A172 (cell line): ENCODE measurements around the gene OR2AE1. TPM values are rescaled to one million over a fixed set of nuclear protein-coding genes. Genes with fewer than 3 reads are reported as not detected.
A peak's percentile ranks its signal among the peaks of the same experiment; 100 is the strongest.
"Not testable (repeated sequence)": the region's sequence is repeated elsewhere in the genome, so short reads cannot be mapped to it uniquely, and the experiment has no call there.

ENCODE experiments used
- DNase-seq: peaks from one replicate; pipeline ENCODE4 v3.0.0-alpha.2; 2015; ENCODE audit warnings: low spot score
- total RNA-seq: library from RNA; depleted of rRNA; stranded (reverse); fragments of >200 nt; shearing (Covaris generic); gene quantifications from 2 replicates; pipeline ENCODE4 v1.2.3, GENCODE V29; 2014; rRNA removed

OR2AE1 gene
- not detected in 2 replicates for total RNA-seq

GRCh38 chr7:99876933-99877332 is at the start of gene OR2AE1:
Gene OR2AE1 (minus strand): TSS chr7:99877033. CDS start chr7:99877033, 0 bp downstream.
- no peak for DNase-seq

GRCh38 chr7:99926321-99926720 is 49.5 kb upstream of the OR2AE1 start:
- DNase-seq = no peak

GRCh38 chr7:99923200-99923599 is 46.4 kb upstream of the OR2AE1 start:
- DNase-seq = no peak

- DNase-seq = peak; percentile 16
Measured at GRCh38 chr7:99920149-99920548, 43.3 kb upstream of the OR2AE1 start.

- DNase-seq = no peak
Measured at GRCh38 chr7:99919814-99920112, 42.9 kb upstream of the OR2AE1 start.

- DNase-seq = peak; percentile 61
Measured at GRCh38 chr7:99918959-99919813, 42.4 kb upstream of the OR2AE1 start, which contains the start of gene TRIM4. Gene TRIM4 (minus strand): TSS chr7:99919530. CDS start chr7:99919401, 129 bp downstream.

GRCh38 chr7:99910976-99911375 is 34.1 kb upstream of the OR2AE1 start:
- no peak for DNase-seq

GRCh38 chr7:99901581-99901980 is 24.7 kb upstream of the OR2AE1 start:
- DNase-seq = no peak

- no peak for DNase-seq
Measured at GRCh38 chr7:99899830-99900519, 23.1 kb upstream of the OR2AE1 start.

GRCh38 chr7:99898836-99899235 is 22.0 kb upstream of the OR2AE1 start:
- no peak for DNase-seq

GRCh38 chr7:99898023-99898357 is 21.2 kb upstream of the OR2AE1 start:
- DNase-seq = no peak

GRCh38 chr7:99897322-99898022 is 20.6 kb upstream of the OR2AE1 start:
- DNase-seq = no peak

GRCh38 chr7:99894738-99895137 is 17.9 kb upstream of the OR2AE1 start:
- DNase-seq = no peak

GRCh38 chr7:99893280-99893679 is 16.4 kb upstream of the OR2AE1 start:
- DNase-seq = no peak

- DNase-seq = not testable (repeated sequence)
Measured at GRCh38 chr7:99890348-99890747, 13.5 kb upstream of the OR2AE1 start.

- DNase-seq = not testable (repeated sequence)
Measured at GRCh38 chr7:99888366-99888765, 11.5 kb upstream of the OR2AE1 start.

- no peak for DNase-seq
Measured at GRCh38 chr7:99881370-99881769, 4.5 kb upstream of the OR2AE1 start.

GRCh38 chr7:99876491-99876890 is 342 bp downstream of the OR2AE1 start:
- DNase-seq = no peak

- no peak for DNase-seq
Measured at GRCh38 chr7:99868246-99868645, 8.6 kb downstream of the OR2AE1 start.

- not testable (repeated sequence) for DNase-seq
Measured at GRCh38 chr7:99867477-99867876, 9.4 kb downstream of the OR2AE1 start.

GRCh38 chr7:99863847-99864440 is 12.9 kb downstream of the OR2AE1 start:
- DNase-seq = no peak
